Progenitor cell of endocrine pancreas (in vitro differentiated cells): Measurements from ENCODE around the gene NFATC2. TPM values are rescaled to one million over a fixed set of nuclear protein-coding genes. Genes with fewer than 3 reads are reported as not detected.

Experiments
- DNase-seq: peaks from one replicate; pipeline ENCODE4 v3.0.0; 2021; ENCODE audit warnings: low spot score; ENCODE audit not compliant: unreplicated experiment
- H3K27ac Mint-ChIP-seq: 2 replicates; pipeline ENCODE4 v1.8.0; 2021; ENCODE audit warnings: mild to moderate bottlenecking, moderate library complexity, mixed read lengths
- H3K27me3 Mint-ChIP-seq: 2 replicates; pipeline ENCODE4 v1.8.0; 2021; ENCODE audit warnings: mixed read lengths
- H3K36me3 Mint-ChIP-seq: 2 replicates; pipeline ENCODE4 v1.8.0; 2022; ENCODE audit warnings: mixed read lengths; ENCODE audit not compliant: insufficient read depth
- H3K4me1 Mint-ChIP-seq: 2 replicates; pipeline ENCODE4 v1.8.0; 2021; ENCODE audit warnings: low read depth, mixed read lengths
- H3K4me3 Mint-ChIP-seq: 2 replicates; pipeline ENCODE4 v1.8.0; 2021; ENCODE audit warnings: low read depth, mild to moderate bottlenecking, moderate library complexity, mixed read lengths
- H3K9me3 Mint-ChIP-seq: 2 replicates; pipeline ENCODE4 v1.8.0; 2021; ENCODE audit warnings: low read depth, mixed read lengths
- CTCF ChIP-seq: fragments of 200-600 bp; sonication (generic); IDR thresholded peaks from one replicate; pipeline ENCODE4 v1.5.0; 2021; ENCODE audit warnings: antibody characterized with exemption, mild to moderate bottlenecking; ENCODE audit not compliant: unreplicated experiment
- total RNA-seq: library from RNA; stranded (reverse); gene quantifications from 2 replicates; pipeline ENCODE4 v1.2.1, GENCODE V29; 2021

The NFATC2 gene
- total RNA-seq, 1 donor from 2014 or later: 11.2 TPM

- H3K27me3 Mint-ChIP-seq: no peaks in the 10 kb centered on the region
- H3K4me3 Mint-ChIP-seq: no peak overlapping the region
- TF ChIP-seq CTCF: no peak
- no peaks in the 10 kb centered on the region for H3K36me3 Mint-ChIP-seq
- H3K4me1 Mint-ChIP-seq: peaks cover 3% of the 10 kb centered on the region
- H3K9me3 Mint-ChIP-seq: no peaks in the 10 kb centered on the region
- no peak overlapping the region for H3K27ac Mint-ChIP-seq
- no peak for DNase-seq
Observed at GRCh38 chr20:51398083-51398482, 144.4 kb downstream of the NFATC2 start.

GRCh38 chr20:51397137-51397536 lies 145.4 kb downstream of the NFATC2 start:
- H3K27me3 Mint-ChIP-seq: no peaks in the 10 kb centered on the region
- no peak for TF ChIP-seq CTCF
- no peak overlapping the region for H3K27ac Mint-ChIP-seq
- peaks cover 2% of the 10 kb centered on the region for H3K36me3 Mint-ChIP-seq
- no peak overlapping the region for H3K4me3 Mint-ChIP-seq
- H3K9me3 Mint-ChIP-seq: no peaks in the 10 kb centered on the region
- peaks cover under 1% of the 10 kb centered on the region for H3K4me1 Mint-ChIP-seq
- no peak for DNase-seq

- TF ChIP-seq CTCF: no peak
- H3K9me3 Mint-ChIP-seq: no peaks in the 10 kb centered on the region
- no peak overlapping the region for H3K27ac Mint-ChIP-seq
- H3K4me1 Mint-ChIP-seq: no peaks in the 10 kb centered on the region
- no peaks in the 10 kb centered on the region for H3K27me3 Mint-ChIP-seq
- H3K36me3 Mint-ChIP-seq: peaks cover 2% of the 10 kb centered on the region
- no peak overlapping the region for H3K4me3 Mint-ChIP-seq
- no peak for DNase-seq
Observed at GRCh38 chr20:51396365-51396909, 146.1 kb downstream of the NFATC2 start.

- H3K36me3 Mint-ChIP-seq: peaks cover 4% of the 10 kb centered on the region
- TF ChIP-seq CTCF: no peak
- H3K27me3 Mint-ChIP-seq: no peaks in the 10 kb centered on the region
- H3K9me3 Mint-ChIP-seq: no peaks in the 10 kb centered on the region
- DNase-seq: no peak
- no peak overlapping the region for H3K27ac Mint-ChIP-seq
- H3K4me3 Mint-ChIP-seq: no peak overlapping the region
- H3K4me1 Mint-ChIP-seq: peaks cover 8% of the 10 kb centered on the region
Observed at GRCh38 chr20:51394706-51395105, 147.8 kb downstream of the NFATC2 start.

DNA sequence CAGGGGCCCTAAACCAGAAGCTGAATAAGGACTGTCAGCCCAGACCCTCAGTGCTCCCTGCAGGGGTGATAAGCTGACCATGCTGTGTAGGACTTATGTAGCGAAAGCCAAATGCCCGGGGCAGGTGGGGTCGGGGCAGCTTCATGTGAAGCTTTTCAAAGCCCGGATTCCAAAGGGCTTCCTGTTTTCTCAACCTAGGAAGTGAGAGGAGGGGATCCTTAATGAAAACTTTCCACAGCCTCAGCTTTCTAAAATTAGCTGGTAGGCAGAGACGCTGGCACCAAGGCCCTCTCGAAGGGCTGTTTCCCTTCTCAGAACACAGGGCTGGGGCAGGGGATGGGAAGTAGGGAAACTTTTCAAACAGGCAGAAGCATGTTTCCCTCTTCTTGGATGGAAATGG lies 148.9 kb downstream of the NFATC2 start:
- Mint-ChIP-seq H3K36me3 (peaks cover 4% of the 10 kb centered on the region), H3K27me3 (no peaks in the 10 kb centered on the region), H3K27ac (no peak overlapping the region), H3K4me3 (no peak overlapping the region), H3K9me3 (no peaks in the 10 kb centered on the region), H3K4me1 (peaks cover 14% of the 10 kb centered on the region)
- DNase-seq: no peak
- no peak for TF ChIP-seq CTCF
